ENCODE data around the gene CCHCR1. TPM values are rescaled to one million over a fixed set of nuclear protein-coding genes. Genes with fewer than 3 reads are reported as not detected.
"Not testable (repeated sequence)": the region's sequence is repeated elsewhere in the genome, so short reads cannot be mapped to it uniquely, and the experiment has no call there.

Gene CCHCR1
- total and polyA plus RNA-seq, 4 donors: 3.1 to 9.9 (median 6.2) TPM

DNA sequence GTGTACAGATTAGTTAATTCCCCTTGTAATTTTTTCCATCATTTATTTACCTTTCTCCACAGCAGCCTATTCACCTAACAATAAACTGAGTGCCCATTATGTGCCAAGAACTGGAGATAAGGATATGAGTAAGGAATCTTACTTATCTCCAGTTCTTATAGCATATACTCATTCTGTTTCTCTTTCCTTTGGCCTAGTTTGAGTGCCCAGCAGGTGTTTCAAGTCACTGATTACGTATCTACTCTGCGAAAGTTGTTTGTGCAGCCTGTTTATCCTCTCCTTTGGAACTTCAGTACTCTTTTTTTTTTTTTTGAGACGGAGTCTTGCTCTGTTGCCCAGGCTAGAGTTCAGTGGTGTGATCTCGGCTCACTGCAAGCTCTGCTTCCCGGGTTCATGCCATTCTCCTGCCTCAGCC, 30.2 kb upstream of the CCHCR1 start (continued):
- TF ChIP-seq, protein P1, sequence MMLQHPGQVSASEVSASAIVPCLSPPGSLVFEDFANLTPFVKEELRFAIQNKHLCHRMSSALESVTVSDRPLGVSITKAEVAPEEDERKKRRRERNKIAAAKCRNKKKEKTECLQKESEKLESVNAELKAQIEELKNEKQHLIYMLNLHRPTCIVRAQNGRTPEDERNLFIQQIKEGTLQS (IDR thresholded peaks at IDR 0.05): no peak
- TF ChIP-seq, protein P2, sequence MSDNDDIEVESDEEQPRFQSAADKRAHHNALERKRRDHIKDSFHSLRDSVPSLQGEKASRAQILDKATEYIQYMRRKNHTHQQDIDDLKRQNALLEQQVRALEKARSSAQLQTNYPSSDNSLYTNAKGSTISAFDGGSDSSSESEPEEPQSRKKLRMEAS (IDR thresholded peaks at IDR 0.05): no peak
- no peak for TF ChIP-seq YY1 (IDR thresholded peaks at IDR 0.05)

DNA sequence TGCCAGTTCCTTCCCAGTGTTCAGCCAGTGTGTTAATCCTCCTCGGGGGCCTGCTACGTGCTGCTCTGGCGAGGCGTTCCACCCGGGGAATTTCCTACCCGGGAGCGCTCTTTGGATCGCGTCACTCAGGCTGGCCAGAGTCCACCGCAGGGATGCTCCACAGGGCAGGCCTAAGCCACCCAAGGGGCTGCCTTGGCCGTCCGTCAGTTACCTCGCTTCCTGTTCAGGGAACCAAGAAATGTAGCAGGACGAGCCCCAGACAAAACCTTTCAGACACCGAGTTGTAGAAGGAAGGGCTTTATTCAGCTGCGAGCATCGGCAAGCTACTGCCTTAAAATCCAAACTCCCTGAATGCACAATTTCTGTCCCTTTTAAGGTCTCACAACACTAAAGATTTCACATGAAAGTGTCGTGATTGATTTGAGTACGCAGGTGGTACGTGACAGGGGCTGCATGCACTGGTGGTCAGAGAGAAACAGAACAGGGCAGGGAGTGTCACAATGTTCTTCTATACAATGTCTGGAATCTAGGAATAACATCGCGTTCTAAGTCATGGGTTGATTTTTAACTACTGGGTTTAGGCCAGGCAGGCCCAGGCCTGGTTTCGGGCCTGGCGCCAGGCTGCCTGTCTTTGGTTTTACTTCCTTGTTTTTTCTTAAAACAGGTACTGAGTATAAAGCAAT, 28.6 kb upstream of the CCHCR1 start:
- Histone ChIP-seq H3K4me1 (ENCODE audit: control insufficient read depth in 4 of 4, insufficient read depth in 4 of 4, low read length in 3 of 4) (peaks cover 0 to 2% (median 1%) of the 10 kb centered on the region in 4 donors), H3K9ac (ENCODE audit: low read depth in 1 of 2, low read length in 2 of 2) (peak overlapping the region; percentile 8 to 96), H3K4me3 (ENCODE audit: low read depth in 1 of 3, low read length in 3 of 3) (peak overlapping the region in 2 of 3 donors; percentile 37 to 47), H3K9me3 (ENCODE audit: control insufficient read depth in 4 of 4, low read length in 3 of 4) (no peaks in the 10 kb centered on the region), H3K36me3 (ENCODE audit: control insufficient read depth in 4 of 4, insufficient read depth in 3 of 4, low read depth in 1 of 4, low read length in 3 of 4) (no peaks in the 10 kb centered on the region), H3K27me3 (ENCODE audit: control insufficient read depth in 4 of 4, insufficient read depth in 4 of 4, low read length in 3 of 4) (no peaks in the 10 kb centered on the region), H3K27ac (ENCODE audit: low read depth in 1 of 2, low read length in 2 of 2) (peak overlapping the region; percentile 78 to 92)
- no peak for DNase-seq (ENCODE audit: low spot score)
- 27% methylated on average over 24 of the region's 24 CpGs for WGBS
- TF ChIP-seq FOXA2 (IDR thresholded peaks at IDR 0.05): no peak
- TF ChIP-seq, protein P3, sequence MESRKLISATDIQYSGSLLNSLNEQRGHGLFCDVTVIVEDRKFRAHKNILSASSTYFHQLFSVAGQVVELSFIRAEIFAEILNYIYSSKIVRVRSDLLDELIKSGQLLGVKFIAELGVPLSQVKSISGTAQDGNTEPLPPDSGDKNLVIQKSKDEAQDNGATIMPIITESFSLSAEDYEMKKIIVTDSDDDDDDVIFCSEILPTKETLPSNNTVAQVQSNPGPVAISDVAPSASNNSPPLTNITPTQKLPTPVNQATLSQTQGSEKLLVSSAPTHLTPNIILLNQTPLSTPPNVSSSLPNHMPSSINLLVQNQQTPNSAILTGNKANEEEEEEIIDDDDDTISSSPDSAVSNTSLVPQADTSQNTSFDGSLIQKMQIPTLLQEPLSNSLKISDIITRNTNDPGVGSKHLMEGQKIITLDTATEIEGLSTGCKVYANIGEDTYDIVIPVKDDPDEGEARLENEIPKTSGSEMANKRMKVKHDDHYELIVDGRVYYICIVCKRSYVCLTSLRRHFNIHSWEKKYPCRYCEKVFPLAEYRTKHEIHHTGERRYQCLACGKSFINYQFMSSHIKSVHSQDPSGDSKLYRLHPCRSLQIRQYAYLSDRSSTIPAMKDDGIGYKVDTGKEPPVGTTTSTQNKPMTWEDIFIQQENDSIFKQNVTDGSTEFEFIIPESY (IDR thresholded peaks at IDR 0.05): no peak
- TF ChIP-seq, protein P4, sequence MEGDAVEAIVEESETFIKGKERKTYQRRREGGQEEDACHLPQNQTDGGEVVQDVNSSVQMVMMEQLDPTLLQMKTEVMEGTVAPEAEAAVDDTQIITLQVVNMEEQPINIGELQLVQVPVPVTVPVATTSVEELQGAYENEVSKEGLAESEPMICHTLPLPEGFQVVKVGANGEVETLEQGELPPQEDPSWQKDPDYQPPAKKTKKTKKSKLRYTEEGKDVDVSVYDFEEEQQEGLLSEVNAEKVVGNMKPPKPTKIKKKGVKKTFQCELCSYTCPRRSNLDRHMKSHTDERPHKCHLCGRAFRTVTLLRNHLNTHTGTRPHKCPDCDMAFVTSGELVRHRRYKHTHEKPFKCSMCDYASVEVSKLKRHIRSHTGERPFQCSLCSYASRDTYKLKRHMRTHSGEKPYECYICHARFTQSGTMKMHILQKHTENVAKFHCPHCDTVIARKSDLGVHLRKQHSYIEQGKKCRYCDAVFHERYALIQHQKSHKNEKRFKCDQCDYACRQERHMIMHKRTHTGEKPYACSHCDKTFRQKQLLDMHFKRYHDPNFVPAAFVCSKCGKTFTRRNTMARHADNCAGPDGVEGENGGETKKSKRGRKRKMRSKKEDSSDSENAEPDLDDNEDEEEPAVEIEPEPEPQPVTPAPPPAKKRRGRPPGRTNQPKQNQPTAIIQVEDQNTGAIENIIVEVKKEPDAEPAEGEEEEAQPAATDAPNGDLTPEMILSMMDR (IDR thresholded peaks at IDR 0.05; ENCODE audit: low read depth, low read length, missing input control): no peak
- TF ChIP-seq, protein P2 (IDR thresholded peaks at IDR 0.05): peak; percentile 20
- peak; percentile 29 for TF ChIP-seq SP1 (IDR thresholded peaks at IDR 0.05)
- TF ChIP-seq HNF4A (conservative IDR thresholded peaks at IDR 0.05): peak; percentile 68 to 72
- TF ChIP-seq RXRA (IDR thresholded peaks at IDR 0.05): peak; percentile 30 to 34
- no peak for TF ChIP-seq YY1 (IDR thresholded peaks at IDR 0.05)
- TF ChIP-seq RAD21 (IDR thresholded peaks at IDR 0.05): no peak
- TF ChIP-seq, protein P5, sequence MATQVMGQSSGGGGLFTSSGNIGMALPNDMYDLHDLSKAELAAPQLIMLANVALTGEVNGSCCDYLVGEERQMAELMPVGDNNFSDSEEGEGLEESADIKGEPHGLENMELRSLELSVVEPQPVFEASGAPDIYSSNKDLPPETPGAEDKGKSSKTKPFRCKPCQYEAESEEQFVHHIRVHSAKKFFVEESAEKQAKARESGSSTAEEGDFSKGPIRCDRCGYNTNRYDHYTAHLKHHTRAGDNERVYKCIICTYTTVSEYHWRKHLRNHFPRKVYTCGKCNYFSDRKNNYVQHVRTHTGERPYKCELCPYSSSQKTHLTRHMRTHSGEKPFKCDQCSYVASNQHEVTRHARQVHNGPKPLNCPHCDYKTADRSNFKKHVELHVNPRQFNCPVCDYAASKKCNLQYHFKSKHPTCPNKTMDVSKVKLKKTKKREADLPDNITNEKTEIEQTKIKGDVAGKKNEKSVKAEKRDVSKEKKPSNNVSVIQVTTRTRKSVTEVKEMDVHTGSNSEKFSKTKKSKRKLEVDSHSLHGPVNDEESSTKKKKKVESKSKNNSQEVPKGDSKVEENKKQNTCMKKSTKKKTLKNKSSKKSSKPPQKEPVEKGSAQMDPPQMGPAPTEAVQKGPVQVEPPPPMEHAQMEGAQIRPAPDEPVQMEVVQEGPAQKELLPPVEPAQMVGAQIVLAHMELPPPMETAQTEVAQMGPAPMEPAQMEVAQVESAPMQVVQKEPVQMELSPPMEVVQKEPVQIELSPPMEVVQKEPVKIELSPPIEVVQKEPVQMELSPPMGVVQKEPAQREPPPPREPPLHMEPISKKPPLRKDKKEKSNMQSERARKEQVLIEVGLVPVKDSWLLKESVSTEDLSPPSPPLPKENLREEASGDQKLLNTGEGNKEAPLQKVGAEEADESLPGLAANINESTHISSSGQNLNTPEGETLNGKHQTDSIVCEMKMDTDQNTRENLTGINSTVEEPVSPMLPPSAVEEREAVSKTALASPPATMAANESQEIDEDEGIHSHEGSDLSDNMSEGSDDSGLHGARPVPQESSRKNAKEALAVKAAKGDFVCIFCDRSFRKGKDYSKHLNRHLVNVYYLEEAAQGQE (IDR thresholded peaks at IDR 0.05): peak; percentile 46

DNA sequence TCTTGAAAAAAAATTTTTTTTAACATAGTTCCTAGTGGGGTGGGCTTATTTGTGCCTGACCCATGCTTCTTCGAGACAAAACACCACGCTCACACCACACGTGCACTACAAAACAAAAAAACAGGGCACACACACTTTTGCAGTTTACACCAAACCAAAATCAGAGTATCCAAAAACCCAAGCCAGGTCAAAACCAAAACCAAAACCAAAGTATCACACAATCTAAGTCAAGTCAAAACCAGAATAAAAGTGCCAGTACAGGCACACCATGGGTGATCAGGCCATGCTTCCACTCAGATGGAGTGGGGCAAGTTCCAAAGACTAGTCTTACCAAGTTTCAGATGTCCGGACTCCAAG, 28.1 kb upstream of the CCHCR1 start:
- not testable (repeated sequence) for H3K36me3 ChIP-seq (ENCODE audit: control insufficient read depth in 4 of 4, insufficient read depth in 3 of 4, low read depth in 1 of 4, low read length in 3 of 4); H3K9me3 ChIP-seq (ENCODE audit: control insufficient read depth in 4 of 4, low read length in 3 of 4); H3K4me1 ChIP-seq (ENCODE audit: control insufficient read depth in 4 of 4, insufficient read depth in 4 of 4, low read length in 3 of 4); H3K27me3 ChIP-seq (ENCODE audit: control insufficient read depth in 4 of 4, insufficient read depth in 4 of 4, low read length in 3 of 4); DNase-seq (ENCODE audit: low spot score)
- Histone ChIP-seq H3K4me3 (ENCODE audit: low read depth in 1 of 3, low read length in 3 of 3) (peak overlapping the region in 2 of 3 donors; percentile 37 to 47), H3K9ac (ENCODE audit: low read depth in 1 of 2, low read length in 2 of 2) (peak overlapping the region; percentile 8 to 84), H3K27ac (ENCODE audit: low read depth in 1 of 2, low read length in 2 of 2) (peak overlapping the region; percentile 78 to 92)
- 35% methylated on average over 4 of the region's 4 CpGs for WGBS

DNA sequence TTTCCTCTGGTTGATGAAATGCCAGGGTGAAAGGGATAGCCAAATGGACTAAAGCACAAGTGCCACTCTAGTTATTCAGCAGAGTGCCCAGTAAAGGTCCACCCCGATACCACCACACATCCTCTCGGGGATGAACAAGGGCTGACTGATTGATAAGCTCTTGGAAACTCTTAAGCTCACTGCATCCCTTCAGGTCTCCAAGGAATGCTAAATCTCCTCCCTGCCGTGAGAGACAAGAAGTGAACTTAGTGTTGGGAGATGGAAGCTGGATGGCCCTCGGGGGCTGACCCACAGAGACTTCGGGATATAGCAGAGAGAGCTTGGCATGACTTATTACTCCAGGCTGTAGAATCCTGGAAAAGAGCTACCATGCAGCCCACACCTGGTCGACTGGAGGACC, 26.3 kb upstream of the CCHCR1 start:
- not testable (repeated sequence) for H3K36me3 ChIP-seq (ENCODE audit: control insufficient read depth in 4 of 4, insufficient read depth in 3 of 4, low read depth in 1 of 4, low read length in 3 of 4); H3K4me3 ChIP-seq (ENCODE audit: low read depth in 1 of 3, low read length in 3 of 3); H3K9me3 ChIP-seq (ENCODE audit: control insufficient read depth in 4 of 4, low read length in 3 of 4); H3K9ac ChIP-seq (ENCODE audit: low read depth in 1 of 2, low read length in 2 of 2); H3K27ac ChIP-seq (ENCODE audit: low read depth in 1 of 2, low read length in 2 of 2); H3K27me3 ChIP-seq (ENCODE audit: control insufficient read depth in 4 of 4, insufficient read depth in 4 of 4, low read length in 3 of 4); H3K4me1 ChIP-seq (ENCODE audit: control insufficient read depth in 4 of 4, insufficient read depth in 4 of 4, low read length in 3 of 4); DNase-seq (ENCODE audit: low spot score)
- WGBS: 76% methylated on average over 6 of the region's 6 CpGs

DNA sequence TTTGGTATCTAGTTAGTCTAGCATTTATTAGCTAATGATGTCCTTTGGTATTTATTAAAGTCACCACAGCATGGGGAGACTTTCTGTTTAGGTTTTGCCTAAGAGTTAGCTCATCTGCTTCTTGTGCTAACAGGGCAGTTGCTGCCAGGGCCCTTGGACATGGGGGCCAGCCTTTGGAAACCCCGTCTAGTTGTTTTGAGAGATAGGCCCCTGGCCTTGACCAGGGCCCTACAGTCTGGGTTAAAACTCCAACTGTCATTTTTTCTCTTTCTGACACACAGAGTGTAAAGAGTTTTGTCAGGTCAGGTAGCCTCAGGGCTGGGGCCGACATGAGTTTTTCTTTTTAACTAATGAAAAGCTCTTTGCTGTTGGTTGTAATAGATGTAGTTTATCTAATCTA, 25.7 kb upstream of the CCHCR1 start:
- DNase-seq (ENCODE audit: low spot score); H3K27ac ChIP-seq (ENCODE audit: low read depth in 1 of 2, low read length in 2 of 2); H3K36me3 ChIP-seq (ENCODE audit: control insufficient read depth in 4 of 4, insufficient read depth in 3 of 4, low read depth in 1 of 4, low read length in 3 of 4); H3K9ac ChIP-seq (ENCODE audit: low read depth in 1 of 2, low read length in 2 of 2); H3K4me3 ChIP-seq (ENCODE audit: low read depth in 1 of 3, low read length in 3 of 3); H3K27me3 ChIP-seq (ENCODE audit: control insufficient read depth in 4 of 4, insufficient read depth in 4 of 4, low read length in 3 of 4); H3K9me3 ChIP-seq (ENCODE audit: control insufficient read depth in 4 of 4, low read length in 3 of 4); H3K4me1 ChIP-seq (ENCODE audit: control insufficient read depth in 4 of 4, insufficient read depth in 4 of 4, low read length in 3 of 4): not testable (repeated sequence)
- 31% methylated on average over 2 of the region's 2 CpGs for WGBS
